8988T (cell line): Measurements from ENCODE around the gene KCNT2.
"Not testable (repeated sequence)": the region's sequence is repeated elsewhere in the genome, so short reads cannot be mapped to it uniquely, and the experiment has no call there.

ENCODE experiments used
- DNase-seq: peaks from one replicate; pipeline ENCODE4 v3.0.0; 2011

Gene KCNT2

DNA sequence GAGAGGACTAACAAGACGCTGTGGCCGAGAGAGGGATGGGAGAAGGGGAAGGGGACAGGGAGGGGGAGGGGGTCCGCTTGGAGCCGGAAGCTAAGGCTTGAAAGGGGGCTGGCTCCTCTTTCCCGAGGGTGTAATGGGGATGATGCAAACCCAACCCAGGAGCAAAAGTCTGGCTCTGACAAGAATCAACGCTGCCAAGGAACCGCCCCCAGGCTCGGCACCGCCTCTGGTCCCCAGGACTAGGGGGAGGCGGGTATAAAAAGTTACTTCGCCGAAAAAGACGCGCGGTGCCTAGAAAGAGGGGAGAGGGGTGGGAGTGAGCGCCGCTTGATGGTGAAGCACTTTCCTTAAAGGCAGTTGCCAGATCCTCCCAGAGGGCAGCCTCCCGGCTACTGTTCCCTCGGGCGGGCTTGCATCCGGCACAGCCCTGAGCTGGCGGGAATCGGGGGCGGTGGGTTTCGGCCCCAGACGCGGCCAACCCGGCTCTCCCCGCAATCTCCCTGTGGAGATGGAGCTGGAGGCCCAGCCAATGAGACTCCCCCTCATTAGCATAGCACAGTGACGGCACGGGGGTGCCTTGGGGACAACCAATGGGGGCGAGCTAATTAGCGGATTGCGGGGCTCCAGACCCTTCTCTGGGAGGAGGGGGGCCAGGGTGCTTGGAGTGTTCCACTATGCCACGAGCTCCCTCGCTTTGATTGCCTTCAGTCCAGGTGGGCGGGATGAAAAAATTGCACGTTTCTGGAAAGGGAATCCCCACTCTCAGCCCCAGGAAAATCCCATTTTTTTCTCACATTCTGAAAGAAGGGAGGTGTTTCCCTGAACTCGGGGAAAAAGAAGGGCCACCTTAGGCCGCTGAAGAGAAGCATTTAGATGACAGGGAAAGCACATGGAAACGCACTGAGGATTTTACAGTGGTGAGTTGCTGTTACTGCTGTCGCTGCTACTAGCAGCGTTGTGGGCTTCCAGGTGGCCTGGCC is at the start of gene KCNT2:
Gene KCNT2 (minus strand): TSS at position 51 of the 980 bp plus-strand sequence. CDS start 131 bp downstream, outside the sequence.
- DNase-seq: no peak

GRCh38 chr1:196655494-196655893 is 47.3 kb upstream of the KCNT2 start:
- DNase-seq: no peak

DNA sequence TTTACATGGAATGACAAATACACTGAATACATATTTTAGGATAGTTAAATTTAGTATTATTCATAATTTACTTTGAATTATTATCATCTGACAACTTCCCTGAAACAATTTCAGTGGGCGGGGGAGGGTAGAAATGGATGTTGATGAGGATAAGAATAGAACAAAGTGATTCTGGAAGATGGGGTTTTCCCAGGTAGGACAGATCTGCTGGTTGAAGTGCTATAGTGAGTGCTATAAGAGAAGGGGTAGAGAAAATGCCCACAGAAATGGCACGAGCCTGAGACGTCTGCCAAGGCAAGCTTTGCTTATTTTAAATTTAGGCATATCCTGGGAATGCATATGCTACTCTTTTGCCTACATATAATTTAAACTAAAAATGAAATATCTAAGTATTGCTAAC is 46.8 kb upstream of the KCNT2 start:
- DNase-seq: no peak

DNA sequence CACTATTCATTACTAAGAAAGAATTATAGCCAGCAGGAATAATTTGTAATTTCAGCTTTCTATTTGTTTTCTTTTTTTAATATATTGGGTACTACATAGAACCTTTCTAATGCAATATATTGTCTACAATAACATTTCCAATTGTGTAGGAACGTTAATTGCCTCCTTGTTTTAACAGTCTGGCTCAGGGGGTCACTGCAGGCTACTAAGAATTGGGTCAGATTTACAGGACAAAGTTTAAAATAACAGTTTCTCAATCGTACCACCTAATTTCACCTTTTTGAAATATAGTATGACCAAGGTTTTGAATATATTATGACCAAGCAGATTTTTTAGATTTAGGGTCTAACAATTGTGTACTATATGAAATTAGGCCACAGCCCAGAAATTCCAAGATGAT is 46.0 kb upstream of the KCNT2 start:
- DNase-seq: no peak

DNA sequence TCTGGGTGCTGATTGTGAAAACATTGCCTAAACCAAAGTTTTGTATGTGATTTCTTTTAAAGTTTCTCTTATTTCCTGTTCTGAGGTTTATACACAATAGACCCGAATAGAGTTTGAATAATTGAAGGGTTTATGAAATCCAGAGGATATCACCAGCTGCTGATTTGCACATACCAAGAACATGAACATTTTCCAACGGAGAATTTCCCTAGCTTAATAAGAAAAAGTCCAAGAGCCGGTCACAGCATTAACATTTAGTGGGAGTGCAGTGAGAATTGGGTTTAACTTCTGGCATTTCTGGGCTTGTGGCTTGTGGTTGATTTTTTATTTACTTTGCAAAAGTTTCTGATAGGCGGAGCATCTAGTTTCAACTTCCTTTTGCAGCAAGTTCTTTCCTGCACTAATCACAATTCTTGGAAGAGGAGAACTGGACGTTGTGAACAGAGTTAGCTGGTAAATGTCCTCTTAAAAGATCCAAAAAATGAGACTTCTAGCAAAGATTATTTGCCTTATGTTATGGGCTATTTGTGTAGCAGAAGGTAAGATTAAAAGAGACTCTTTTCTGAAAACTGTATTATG is 43.5 kb upstream of the KCNT2 start, which contains the start of gene CFH:
Gene CFH (plus strand): TSS at position 407 of the 579 bp plus-strand sequence. CDS start 75 bp downstream, at position 482.
- no peak for DNase-seq

DNA sequence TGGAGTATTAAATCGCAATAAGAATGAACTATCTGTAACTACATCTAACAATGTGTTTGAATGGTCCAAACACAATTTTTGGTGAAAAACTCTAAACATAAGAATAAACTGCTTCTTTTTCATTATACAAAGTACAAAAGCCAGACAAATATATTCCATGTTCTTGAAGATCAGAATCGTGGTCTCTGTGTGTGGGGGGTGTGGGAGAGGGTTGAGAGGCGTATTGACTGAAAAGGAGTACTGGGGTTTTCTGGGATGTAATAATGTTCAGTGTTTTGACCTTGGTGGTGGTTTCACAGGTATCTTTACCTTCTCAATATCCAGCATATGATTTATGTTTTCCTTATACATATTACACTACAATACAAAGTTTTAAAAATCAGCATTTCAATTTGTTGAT is 42.8 kb upstream of the KCNT2 start:
- DNase-seq: no peak

GRCh38 chr1:196650403-196650802 is 42.2 kb upstream of the KCNT2 start:
- DNase-seq: no peak

DNA sequence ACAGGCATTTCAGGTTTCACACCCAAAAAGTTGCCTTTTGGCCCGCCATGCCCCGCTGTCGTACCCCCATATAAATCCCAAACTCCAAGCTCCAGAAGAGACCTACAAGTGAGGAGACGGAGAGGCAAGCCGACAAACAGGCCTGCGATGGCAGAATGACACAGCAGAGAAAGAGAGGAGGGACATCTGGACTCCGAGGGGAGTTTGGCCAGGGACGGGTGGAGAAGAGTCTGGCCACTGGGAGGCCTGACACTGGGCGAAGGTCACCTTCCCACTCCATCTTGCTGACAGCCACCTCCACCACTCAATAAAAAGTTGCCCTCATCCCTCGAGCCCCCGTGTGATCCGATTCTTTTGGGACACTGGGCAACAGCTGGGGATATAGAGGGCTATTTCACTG is 41.8 kb upstream of the KCNT2 start:
- DNase-seq: no peak

- no peak for DNase-seq
These were observed 32.7 kb upstream of the KCNT2 start for GRCh38 chr1:196640976-196641375.

DNA sequence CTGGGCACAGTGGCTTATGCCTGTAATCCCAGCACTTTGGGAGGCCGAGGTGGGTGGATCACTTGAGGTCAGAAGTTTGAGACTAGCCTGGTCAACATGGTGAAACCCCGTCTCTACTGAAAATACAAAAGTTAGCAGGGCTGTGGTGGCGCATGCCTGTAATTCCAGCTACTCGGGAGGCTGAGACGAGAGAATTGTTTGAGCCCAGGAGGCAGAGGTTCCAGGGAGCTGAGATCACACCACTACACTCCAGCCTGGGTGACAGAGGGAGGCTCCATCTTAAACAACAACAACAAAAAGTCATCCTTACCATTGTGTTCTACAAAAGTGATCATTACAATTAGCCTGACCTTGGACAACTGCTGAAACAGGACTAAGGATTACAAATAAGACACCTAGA is 31.1 kb upstream of the KCNT2 start:
- not testable (repeated sequence) for DNase-seq

DNA sequence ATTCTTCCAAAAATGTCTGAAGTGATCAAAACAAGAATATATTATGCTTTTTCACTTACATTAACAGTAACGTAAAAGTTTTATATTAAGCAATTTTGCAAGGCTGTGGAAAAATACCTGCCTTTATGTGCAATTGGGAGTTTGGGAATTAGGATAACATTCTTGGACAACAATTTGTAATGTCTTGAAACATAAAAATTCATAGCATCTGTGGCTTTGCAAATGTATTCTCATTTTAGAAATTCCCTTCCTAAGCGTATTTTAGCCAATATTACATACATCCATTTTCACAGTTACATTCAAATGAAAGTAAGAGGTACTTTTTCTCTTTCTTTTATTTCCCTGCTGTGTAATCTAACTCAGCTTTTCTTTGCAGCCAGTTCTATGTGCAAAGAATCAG is 30.2 kb upstream of the KCNT2 start:
- DNase-seq: no peak

- no peak for DNase-seq
These were observed 29.4 kb upstream of the KCNT2 start for GRCh38 chr1:196637606-196638005.

DNA sequence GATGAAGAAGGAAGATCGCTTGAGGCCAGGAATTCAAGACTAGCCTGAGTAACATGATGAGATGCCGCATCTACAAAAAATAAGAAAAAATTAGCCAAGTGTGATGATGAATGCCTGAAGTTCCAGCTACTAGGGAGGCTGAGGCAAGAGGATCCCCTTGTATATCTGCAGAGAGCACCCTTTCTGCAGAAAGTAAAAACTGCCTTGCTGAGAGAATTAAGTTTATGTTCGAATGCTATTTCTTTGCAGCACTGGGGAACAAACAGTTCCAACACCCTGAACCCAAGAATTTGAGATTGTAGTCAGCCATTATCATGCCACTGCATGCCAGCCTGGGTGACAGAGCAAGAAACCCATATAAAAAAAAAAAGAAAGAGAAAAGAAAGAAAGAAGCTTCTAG is 20.6 kb upstream of the KCNT2 start:
- no peak for DNase-seq

GRCh38 chr1:196623079-196623478 is 14.8 kb upstream of the KCNT2 start:
- DNase-seq: no peak

- DNase-seq: no peak
These were observed 11.5 kb upstream of the KCNT2 start for GRCh38 chr1:196619721-196620120.

- no peak for DNase-seq
These were observed 3.6 kb upstream of the KCNT2 start for GRCh38 chr1:196611873-196612272.

DNA sequence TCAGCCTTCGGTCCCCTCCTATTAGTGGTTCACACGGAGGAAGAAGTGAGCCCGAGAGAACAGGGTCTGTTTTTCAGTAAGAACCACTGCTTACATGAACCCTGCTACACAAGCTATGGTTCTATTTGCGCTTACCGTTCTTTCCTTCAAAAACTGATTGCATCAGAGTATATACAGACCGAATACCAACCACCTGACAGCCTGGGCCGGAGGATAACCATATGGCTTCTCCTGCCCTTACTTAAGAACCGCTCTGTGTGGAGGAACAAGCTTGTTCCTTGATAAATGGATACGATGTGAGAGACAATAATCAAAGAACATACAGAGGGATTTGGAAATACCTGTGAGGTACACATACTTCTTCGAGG is 1.1 kb upstream of the KCNT2 start:
- no peak for DNase-seq

- DNase-seq: no peak
These were observed 259 bp downstream of the KCNT2 start for GRCh38 chr1:196607981-196608380.

GRCh38 chr1:196603651-196604050 is 4.6 kb downstream of the KCNT2 start:
- DNase-seq: no peak

- no peak for DNase-seq
These were observed 9.1 kb downstream of the KCNT2 start for GRCh38 chr1:196598942-196599748.

DNA sequence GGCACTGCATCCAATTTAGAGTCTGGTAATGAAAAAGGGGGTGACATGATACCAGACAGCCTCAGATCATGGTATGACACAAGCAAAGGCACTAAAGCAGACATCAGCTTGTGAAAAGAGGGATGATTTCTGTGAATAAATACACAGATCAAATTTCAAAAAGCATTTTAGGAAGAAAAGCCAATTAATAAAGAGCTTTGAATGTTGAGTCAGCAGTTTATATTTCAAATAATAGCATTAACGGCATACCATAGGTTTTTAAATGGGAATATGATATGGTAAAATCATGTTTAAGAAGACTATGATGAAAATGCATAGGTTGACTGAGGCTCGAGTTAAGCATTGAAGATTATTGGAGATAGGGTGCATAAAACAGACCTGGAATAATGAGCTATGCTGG is 13.5 kb downstream of the KCNT2 start:
- no peak for DNase-seq

- DNase-seq: no peak
These were observed 14.3 kb downstream of the KCNT2 start for GRCh38 chr1:196593955-196594354.

- DNase-seq: no peak
These were observed 17.3 kb downstream of the KCNT2 start for GRCh38 chr1:196590959-196591358.
